Natural killer cell (primary cell): ENCODE results near the gene LGALS13. TPM values are rescaled to one million over a fixed set of nuclear protein-coding genes. Genes with fewer than 3 reads are reported as not detected.

Experiments
- ATAC-seq, 3 donors: fragments of 150-1000 bp in 2 of 3; fragments of 200-7000 bp in 1 of 3; cut with Tn5 transposase; 1 replicate in 1 of 3; 2 replicates in 2 of 3; pipeline ENCODE4 v1.10.0; 2021; ENCODE audit warnings: mild to moderate bottlenecking in 2 of 3, moderate library complexity in 2 of 3
- DNase-seq, 2 donors: peaks; one replicate each; pipeline versions ENCODE4 v3.0.0 to v3.0.0-alpha.2; 2013 to 2021; ENCODE audit warnings: mixed read lengths in 1 of 2
- H3K27ac ChIP-seq: one replicate; pipeline ENCODE4 v1.5.1; 2013; ENCODE audit warnings: mild to moderate bottlenecking, low read length
- H3K27me3 ChIP-seq: one replicate; pipeline ENCODE4 v1.6.1; 2013; ENCODE audit warnings: low read length; ENCODE audit not compliant: control insufficient read depth, insufficient read depth
- H3K36me3 ChIP-seq: one replicate; pipeline ENCODE4 v1.6.1; 2013; ENCODE audit warnings: low read length; ENCODE audit not compliant: control insufficient read depth, insufficient read depth
- H3K4me1 ChIP-seq: one replicate; pipeline ENCODE4 v1.6.1; 2013; ENCODE audit warnings: low read length; ENCODE audit not compliant: control insufficient read depth, insufficient read depth
- H3K4me3 ChIP-seq: one replicate; pipeline ENCODE4 v1.5.1; 2013; ENCODE audit warnings: low read length
- H3K9me3 ChIP-seq: one replicate; pipeline ENCODE4 v1.6.1; 2013; ENCODE audit warnings: low read length; ENCODE audit not compliant: control insufficient read depth, insufficient read depth
- H3K27ac Mint-ChIP-seq, 2 donors: one replicate each; pipeline ENCODE4 v1.8.0; 2022; ENCODE audit warnings: mild to moderate bottlenecking in 2 of 2, mixed read lengths in 2 of 2, moderate library complexity in 1 of 2
- H3K27me3 Mint-ChIP-seq, 2 donors: one replicate each; pipeline ENCODE4 v1.8.0; 2022; ENCODE audit warnings: low read depth in 2 of 2, mixed read lengths in 2 of 2
- H3K36me3 Mint-ChIP-seq: one replicate; pipeline ENCODE4 v1.8.0; 2022; ENCODE audit warnings: mixed read lengths
- H3K4me1 Mint-ChIP-seq, 2 donors: one replicate each; pipeline ENCODE4 v1.8.0; 2022; ENCODE audit warnings: mixed read lengths in 2 of 2
- H3K4me3 Mint-ChIP-seq: one replicate; pipeline ENCODE4 v1.8.0; 2022; ENCODE audit warnings: mild to moderate bottlenecking, moderate library complexity, mixed read lengths
- H3K9me3 Mint-ChIP-seq, 2 donors: one replicate each; pipeline ENCODE4 v1.8.0; 2022; ENCODE audit warnings: mixed read lengths in 2 of 2
- WGBS: methylation state at CpG from one replicate; pipeline ENCODE4 v1.1.7; 2013; ENCODE audit warnings: missing lambda C conversion rate; ENCODE audit not compliant: insufficient coverage; 5-methylcytosine and 5-hydroxymethylcytosine counted together
- intact Hi-C: fragments of 100-400 bp; cut with micrococcal nuclease; formaldehyde crosslinking; loops from one replicate; pipeline ENCODE4 v1.14.2; 2022
- total RNA-seq, 4 donors: library from RNA; stranded (reverse); fragments of 120-200 nt in 1 of 4; gene quantifications; one replicate each; pipeline versions ENCODE4 v1.2.3 to v1.2.4, GENCODE V29; 2013 to 2022
- TF ChIP-seq, protein P1 (sequence below): fragments of 200-600 bp; IDR thresholded peaks from one replicate; pipeline ENCODE4 v1.8.0; 2022; ENCODE audit warnings: antibody characterized with exemption

The LGALS13 gene
- total RNA-seq, 3 donors from 2014 or later (not counting 1 experiment from before 2014, with no cell fraction given) = not detected

DNA sequence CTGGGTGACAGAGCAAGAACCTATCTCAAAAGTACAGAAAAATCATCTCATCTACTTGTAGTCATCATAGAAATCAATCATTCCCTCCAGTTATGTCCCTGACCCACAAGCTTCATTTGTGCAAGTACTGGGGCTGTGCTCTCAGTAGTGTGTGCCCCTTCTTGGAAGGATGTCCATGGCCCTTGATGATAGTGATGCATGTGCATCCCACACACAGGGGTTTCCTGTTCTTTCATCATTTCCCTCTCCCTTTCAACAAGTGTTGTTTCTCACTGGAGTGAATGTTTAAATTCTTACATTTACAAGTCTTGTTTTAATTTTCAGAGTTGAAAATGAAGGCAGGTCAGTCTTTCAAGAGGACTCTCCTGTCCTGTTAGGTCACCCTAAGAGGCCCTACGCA lies 1.5 kb downstream of the LGALS13 start:
- Histone ChIP-seq H3K9me3 (no peaks in the 10 kb centered on the region), H3K4me1 (no peaks in the 10 kb centered on the region), H3K27me3 (no peaks in the 10 kb centered on the region), H3K4me3 (no peak overlapping the region), H3K36me3 (no peaks in the 10 kb centered on the region), H3K27ac (no peak overlapping the region)
- peaks cover 25 to 44% of the 10 kb centered on the region in 2 donors for H3K27me3 Mint-ChIP-seq
- 100% methylated on average over 1 of the region's 1 CpG for WGBS
- H3K4me1 Mint-ChIP-seq = no peaks in the 10 kb centered on the region
- TF ChIP-seq, protein P1, sequence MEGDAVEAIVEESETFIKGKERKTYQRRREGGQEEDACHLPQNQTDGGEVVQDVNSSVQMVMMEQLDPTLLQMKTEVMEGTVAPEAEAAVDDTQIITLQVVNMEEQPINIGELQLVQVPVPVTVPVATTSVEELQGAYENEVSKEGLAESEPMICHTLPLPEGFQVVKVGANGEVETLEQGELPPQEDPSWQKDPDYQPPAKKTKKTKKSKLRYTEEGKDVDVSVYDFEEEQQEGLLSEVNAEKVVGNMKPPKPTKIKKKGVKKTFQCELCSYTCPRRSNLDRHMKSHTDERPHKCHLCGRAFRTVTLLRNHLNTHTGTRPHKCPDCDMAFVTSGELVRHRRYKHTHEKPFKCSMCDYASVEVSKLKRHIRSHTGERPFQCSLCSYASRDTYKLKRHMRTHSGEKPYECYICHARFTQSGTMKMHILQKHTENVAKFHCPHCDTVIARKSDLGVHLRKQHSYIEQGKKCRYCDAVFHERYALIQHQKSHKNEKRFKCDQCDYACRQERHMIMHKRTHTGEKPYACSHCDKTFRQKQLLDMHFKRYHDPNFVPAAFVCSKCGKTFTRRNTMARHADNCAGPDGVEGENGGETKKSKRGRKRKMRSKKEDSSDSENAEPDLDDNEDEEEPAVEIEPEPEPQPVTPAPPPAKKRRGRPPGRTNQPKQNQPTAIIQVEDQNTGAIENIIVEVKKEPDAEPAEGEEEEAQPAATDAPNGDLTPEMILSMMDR = no peak
- ATAC-seq (no peak), DNase-seq (no peak)
- H3K4me3 Mint-ChIP-seq = no peak overlapping the region
- no peaks in the 10 kb centered on the region for H3K9me3 Mint-ChIP-seq
- H3K27ac Mint-ChIP-seq = no peak overlapping the region
- intact Hi-C loops = no loop called here
- H3K36me3 Mint-ChIP-seq = no peaks in the 10 kb centered on the region

DNA sequence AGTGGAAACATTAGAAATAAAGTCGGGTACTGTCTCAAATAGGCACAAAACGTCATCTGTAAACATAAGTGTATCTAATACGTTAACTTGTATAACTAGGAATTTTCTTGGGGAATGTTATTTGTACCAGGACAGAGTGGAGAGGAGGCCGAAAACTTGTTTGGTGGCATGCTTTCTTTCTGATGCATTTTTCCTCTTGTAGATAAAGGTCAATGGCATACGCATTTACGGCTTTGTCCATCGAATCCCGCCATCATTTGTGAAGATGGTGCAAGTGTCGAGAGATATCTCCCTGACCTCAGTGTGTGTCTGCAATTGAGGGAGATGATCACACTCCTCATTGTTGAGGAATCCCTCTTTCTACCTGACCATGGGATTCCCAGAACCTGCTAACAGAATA lies 4.7 kb downstream of the LGALS13 start:
- Mint-ChIP-seq H3K36me3 (no peaks in the 10 kb centered on the region), H3K27ac (no peak overlapping the region), H3K4me1 (no peaks in the 10 kb centered on the region), H3K4me3 (no peak overlapping the region), H3K27me3 (peaks cover 13 to 20% of the 10 kb centered on the region in 2 donors), H3K9me3 (no peaks in the 10 kb centered on the region)
- no peak for ATAC-seq
- Histone ChIP-seq H3K27ac (no peak overlapping the region), H3K4me3 (no peak overlapping the region), H3K4me1 (no peaks in the 10 kb centered on the region), H3K36me3 (no peaks in the 10 kb centered on the region), H3K9me3 (no peaks in the 10 kb centered on the region), H3K27me3 (no peaks in the 10 kb centered on the region)
- DNase-seq = no peak
- TF ChIP-seq, protein P1 = no peak
- intact Hi-C loops = no loop called here
- WGBS = 92% methylated on average over 9 of the region's 9 CpGs

DNA sequence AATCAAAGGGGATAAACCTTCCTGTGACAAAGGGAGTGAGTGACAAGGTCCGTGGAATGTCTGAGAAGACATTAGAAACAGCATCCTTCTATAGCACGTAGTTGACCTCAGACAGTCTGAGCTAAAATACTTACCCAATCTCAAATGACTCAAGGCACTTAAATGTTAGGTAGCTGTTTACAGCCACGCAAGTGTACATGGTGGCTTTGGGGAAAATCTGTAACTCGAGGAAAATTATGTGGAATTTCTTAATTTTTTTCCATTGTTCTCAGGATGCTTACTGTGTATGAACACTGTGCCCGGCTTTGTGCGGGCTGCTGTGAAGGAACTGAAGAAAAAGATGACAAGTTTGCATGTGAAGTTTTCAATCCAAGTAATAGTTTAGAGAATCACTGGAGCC lies 5.2 kb downstream of the LGALS13 start:
- ATAC-seq (no peak), DNase-seq (no peak)
- intact Hi-C loops = no loop called here
- H3K4me1 Mint-ChIP-seq = no peaks in the 10 kb centered on the region
- Histone ChIP-seq H3K4me3 (no peak overlapping the region), H3K27me3 (no peaks in the 10 kb centered on the region), H3K36me3 (no peaks in the 10 kb centered on the region), H3K4me1 (no peaks in the 10 kb centered on the region), H3K27ac (no peak overlapping the region), H3K9me3 (no peaks in the 10 kb centered on the region)
- no peak overlapping the region for H3K27ac Mint-ChIP-seq
- no peak overlapping the region for H3K4me3 Mint-ChIP-seq
- WGBS = 59% methylated on average over 6 of the region's 6 CpGs
- peaks cover 11 to 20% of the 10 kb centered on the region in 2 donors for H3K27me3 Mint-ChIP-seq
- no peaks in the 10 kb centered on the region for H3K9me3 Mint-ChIP-seq
- TF ChIP-seq, protein P1 = no peak
- H3K36me3 Mint-ChIP-seq = no peaks in the 10 kb centered on the region

DNA sequence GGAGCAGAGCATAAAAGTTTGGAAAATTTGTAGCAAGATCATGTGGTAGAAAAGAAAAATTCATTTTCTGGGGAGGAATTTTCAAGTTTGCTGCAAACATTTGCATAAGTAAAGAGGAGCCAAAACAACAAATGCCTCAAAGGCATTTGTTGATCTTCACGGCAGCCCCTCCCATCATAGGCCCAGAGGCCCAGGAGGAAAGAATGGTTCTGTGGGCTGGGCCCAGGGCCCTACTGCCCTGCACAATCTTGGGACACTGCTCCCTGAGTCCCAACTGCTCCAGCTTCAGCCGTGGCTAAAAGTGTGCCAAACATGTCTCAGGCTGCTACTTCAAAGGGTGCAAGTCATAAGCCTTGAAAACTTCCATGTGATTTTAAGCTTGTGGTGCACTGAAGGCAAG lies 11.3 kb downstream of the LGALS13 start:
- peaks cover 15 to 37% of the 10 kb centered on the region in 2 donors for H3K27me3 Mint-ChIP-seq
- no peak overlapping the region for H3K27ac Mint-ChIP-seq
- no peak overlapping the region for H3K4me3 ChIP-seq
- no peak overlapping the region for H3K27ac ChIP-seq
- no peak overlapping the region for H3K4me3 Mint-ChIP-seq
- H3K9me3 Mint-ChIP-seq = no peaks in the 10 kb centered on the region
- TF ChIP-seq, protein P1 = no peak
- intact Hi-C loops = no loop called here
- no peaks in the 10 kb centered on the region for H3K36me3 Mint-ChIP-seq
- ATAC-seq (no peak), DNase-seq (no peak)
- no peaks in the 10 kb centered on the region for H3K4me1 Mint-ChIP-seq
- H3K4me1 ChIP-seq = no peaks in the 10 kb centered on the region
- no peaks in the 10 kb centered on the region for H3K27me3 ChIP-seq
- H3K36me3 ChIP-seq = no peaks in the 10 kb centered on the region
- no peaks in the 10 kb centered on the region for H3K9me3 ChIP-seq
- WGBS = 64% methylated on average over 2 of the region's 2 CpGs
